NCI-H2196 (cell line): ENCODE data around the gene ATE1.
"Not testable (repeated sequence)": the region's sequence is repeated elsewhere in the genome, so short reads cannot be mapped to it uniquely, and the experiment has no call there.

Experiments used
- DNase-seq: peaks from one replicate; lab custom pipeline; 2025; ENCODE audit not compliant: unreplicated experiment; lab: John Stamatoyannopoulos, UW

The ATE1 gene

DNA sequence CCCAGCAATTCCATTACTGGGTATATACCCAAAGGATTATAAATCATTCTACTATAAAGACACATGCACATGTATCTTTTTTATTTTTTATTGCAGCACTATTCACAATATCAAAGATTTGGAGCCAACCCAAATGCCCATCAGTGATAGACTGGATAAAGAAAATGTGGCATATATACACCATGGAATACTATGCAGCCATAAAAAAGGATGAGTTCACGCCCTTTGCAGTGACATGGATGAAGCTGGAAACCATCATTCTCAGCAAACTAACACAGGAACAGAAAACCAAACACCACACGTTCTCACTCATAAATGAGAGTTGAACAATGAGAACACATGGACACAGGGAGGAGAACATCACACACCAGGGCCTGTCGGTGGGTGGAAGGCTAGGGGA lies 228.1 kb downstream of the ATE1 start:
- DNase-seq, result not testable (repeated sequence)

- no peak for DNase-seq
Observed at GRCh38 chr10:121698902-121699301, 228.9 kb downstream of the ATE1 start.

- DNase-seq, result no peak
Observed at GRCh38 chr10:121698336-121698735, 229.5 kb downstream of the ATE1 start.

GRCh38 chr10:121696854-121697253 lies 231.0 kb downstream of the ATE1 start:
- DNase-seq, result no peak

- no peak for DNase-seq
Observed at GRCh38 chr10:121695731-121696464, 231.9 kb downstream of the ATE1 start.

DNA sequence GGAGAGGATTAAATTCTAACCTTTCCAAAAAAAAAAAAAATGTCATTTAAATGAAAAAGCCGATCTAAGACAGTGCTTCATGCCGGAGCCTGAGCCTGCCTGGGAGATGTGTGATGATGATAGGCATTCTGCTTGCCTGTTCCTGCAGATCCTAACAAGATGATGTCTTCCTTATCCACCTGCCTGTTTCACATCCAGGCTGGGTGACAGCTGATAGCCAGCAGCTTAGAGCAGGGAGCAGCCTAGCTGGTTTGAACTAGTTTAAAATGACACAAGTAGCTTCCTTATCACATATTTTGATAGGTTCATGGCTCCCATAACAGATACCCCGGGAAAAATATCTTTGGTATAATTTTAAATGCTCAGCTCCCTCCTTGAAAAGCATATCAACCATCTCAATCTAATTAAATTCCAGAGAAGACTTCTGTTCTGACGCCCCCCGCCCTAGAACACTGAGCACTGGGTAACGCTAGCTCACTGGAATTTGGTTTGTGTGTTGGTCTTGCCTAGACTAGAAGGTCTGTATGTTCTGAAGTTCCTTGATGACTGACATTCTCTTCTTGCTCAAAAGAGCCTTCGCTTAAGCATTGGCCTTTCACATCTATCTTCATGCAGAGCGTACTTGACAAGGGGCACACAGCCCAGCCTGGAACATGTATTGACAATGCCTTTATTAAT lies 232.7 kb downstream of the ATE1 start:
- no peak for DNase-seq

- no peak for DNase-seq
Observed at GRCh38 chr10:121694327-121694965, 233.4 kb downstream of the ATE1 start.

DNA sequence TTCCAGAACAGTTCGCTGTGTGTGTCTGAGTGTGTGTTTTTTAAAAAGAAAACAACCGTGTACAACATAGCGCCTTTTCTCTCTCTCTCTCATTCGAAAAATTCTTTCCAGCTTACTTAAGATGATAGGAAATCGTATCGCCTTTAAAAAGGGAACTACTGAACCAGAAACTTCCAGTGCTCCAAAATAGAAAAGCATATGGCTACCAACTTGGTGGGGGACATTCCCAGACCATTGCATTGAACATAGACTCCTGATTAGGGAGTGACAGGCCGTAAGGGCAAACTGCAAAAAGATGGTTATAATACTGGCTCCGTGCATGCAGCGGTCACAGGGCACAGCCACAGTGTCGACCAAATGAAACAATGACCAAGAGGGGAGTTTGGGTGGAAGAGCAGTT lies 235.2 kb downstream of the ATE1 start:
- DNase-seq, result no peak

DNA sequence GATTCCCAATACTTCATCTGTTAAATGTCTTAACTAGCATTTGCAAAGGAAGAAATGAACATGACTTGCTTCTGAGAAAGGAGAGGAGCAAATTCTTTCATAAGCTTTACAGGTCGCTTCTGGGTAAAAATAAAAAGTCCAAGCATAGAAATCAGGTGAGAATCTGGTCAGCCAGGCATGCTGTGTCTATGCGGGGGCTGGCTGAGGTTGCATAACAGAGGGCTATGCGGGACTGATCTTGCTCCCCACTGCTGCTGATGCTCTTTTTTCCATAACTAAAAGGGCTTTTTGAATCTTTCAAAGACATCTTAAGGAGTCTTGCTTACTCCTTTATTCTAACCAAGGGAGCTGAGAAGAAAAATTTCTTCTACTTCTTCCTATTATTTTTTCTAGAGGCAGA lies 236.9 kb downstream of the ATE1 start:
- no peak for DNase-seq
